H1 (cell line): Measurements from ENCODE around the gene NLN. TPM values are rescaled to one million over a fixed set of nuclear protein-coding genes. Genes with fewer than 3 reads are reported as not detected.

Source experiments
- CTBP2 ChIP-seq: IDR thresholded peaks from 2 replicates; pipeline ENCODE4 v1.7.0; 2011; ENCODE audit warnings: borderline replicate concordance, mild to moderate bottlenecking, moderate library complexity, mixed read lengths, low read length; ENCODE audit not compliant: insufficient read depth, insufficient read length
- GTF2F1 ChIP-seq: IDR thresholded peaks from 2 replicates; pipeline ENCODE4 v1.6.1; 2012; ENCODE audit warnings: low read depth, low read length, improper control_type of control experiment, borderline replicate concordance
- JUND ChIP-seq: IDR thresholded peaks from 2 replicates; pipeline ENCODE4 v1.6.1; 2011; ENCODE audit warnings: mild to moderate bottlenecking, improper control_type of control experiment, low read length
- MAFK ChIP-seq: IDR thresholded peaks from 2 replicates; pipeline ENCODE4 v1.6.1; 2012; ENCODE audit warnings: low read depth, mild to moderate bottlenecking, improper control_type of control experiment, low read length
- RNF2 ChIP-seq: fragments of 200-900, 300-1000 bp; sonication (generic); IDR thresholded peaks from 2 replicates; pipeline ENCODE4 v1.7.1; 2016; ENCODE audit warnings: borderline replicate concordance, low read depth, mild to moderate bottlenecking, antibody characterized with exemption, low read length; ENCODE audit not compliant: poor library complexity, severe bottlenecking; ENCODE audit errors: missing control alignments
- SIN3A ChIP-seq, 2 experiments: IDR thresholded peaks in 1 of 2; conservative IDR thresholded peaks in 1 of 2; 2 replicates each; pipeline ENCODE4 v1.6.1; 2011 to 2012; ENCODE audit warnings: low read length in 2 of 2, improper control_type of control experiment in 1 of 2, low read depth in 1 of 2, mild to moderate bottlenecking in 1 of 2
- polyA plus RNA-seq, 7 experiments: library from polyadenylated mRNA; depleted of rRNA in 3 of 7; stranded (reverse) in 5 of 7; unstranded in 2 of 7; fragments of >200 nt in 5 of 7; fragments of 200-250 nt in 2 of 7; gene quantifications; 1 replicate in 5 of 7; 2 replicates in 1 of 7; 4 replicates in 1 of 7; pipeline versions ENCODE4 v1.2.1 to v1.2.3, GENCODE V29; 2011 to 2013; ENCODE audit warnings: missing spikeins in 2 of 7, mixed read lengths in 2 of 7
- total RNA-seq: library from RNA; stranded (reverse); fragmentation: NEBNext Ultra II Directional; extraction: Animal tissue kit (Norgen Biotek cat#: 25700); gene quantifications from 2 replicates; pipeline ENCODE4 v1.2.1, GENCODE V29; 2021
- TF ChIP-seq, protein P1 (sequence below): fragments of 300-600 bp; sonication (generic); IDR thresholded peaks from 2 replicates; pipeline ENCODE4 v1.7.1; 2012; ENCODE audit warnings: low read length, moderate library complexity, mild to moderate bottlenecking, inconsistent platforms; ENCODE audit not compliant: insufficient replicate concordance

The NLN gene
- total and polyA plus RNA-seq, 2 of the 8 experiments (the other 6 are each of a cell fraction or from before 2014, with no cell fraction given), result 46.7 to 192 TPM

- TF ChIP-seq, protein P1, sequence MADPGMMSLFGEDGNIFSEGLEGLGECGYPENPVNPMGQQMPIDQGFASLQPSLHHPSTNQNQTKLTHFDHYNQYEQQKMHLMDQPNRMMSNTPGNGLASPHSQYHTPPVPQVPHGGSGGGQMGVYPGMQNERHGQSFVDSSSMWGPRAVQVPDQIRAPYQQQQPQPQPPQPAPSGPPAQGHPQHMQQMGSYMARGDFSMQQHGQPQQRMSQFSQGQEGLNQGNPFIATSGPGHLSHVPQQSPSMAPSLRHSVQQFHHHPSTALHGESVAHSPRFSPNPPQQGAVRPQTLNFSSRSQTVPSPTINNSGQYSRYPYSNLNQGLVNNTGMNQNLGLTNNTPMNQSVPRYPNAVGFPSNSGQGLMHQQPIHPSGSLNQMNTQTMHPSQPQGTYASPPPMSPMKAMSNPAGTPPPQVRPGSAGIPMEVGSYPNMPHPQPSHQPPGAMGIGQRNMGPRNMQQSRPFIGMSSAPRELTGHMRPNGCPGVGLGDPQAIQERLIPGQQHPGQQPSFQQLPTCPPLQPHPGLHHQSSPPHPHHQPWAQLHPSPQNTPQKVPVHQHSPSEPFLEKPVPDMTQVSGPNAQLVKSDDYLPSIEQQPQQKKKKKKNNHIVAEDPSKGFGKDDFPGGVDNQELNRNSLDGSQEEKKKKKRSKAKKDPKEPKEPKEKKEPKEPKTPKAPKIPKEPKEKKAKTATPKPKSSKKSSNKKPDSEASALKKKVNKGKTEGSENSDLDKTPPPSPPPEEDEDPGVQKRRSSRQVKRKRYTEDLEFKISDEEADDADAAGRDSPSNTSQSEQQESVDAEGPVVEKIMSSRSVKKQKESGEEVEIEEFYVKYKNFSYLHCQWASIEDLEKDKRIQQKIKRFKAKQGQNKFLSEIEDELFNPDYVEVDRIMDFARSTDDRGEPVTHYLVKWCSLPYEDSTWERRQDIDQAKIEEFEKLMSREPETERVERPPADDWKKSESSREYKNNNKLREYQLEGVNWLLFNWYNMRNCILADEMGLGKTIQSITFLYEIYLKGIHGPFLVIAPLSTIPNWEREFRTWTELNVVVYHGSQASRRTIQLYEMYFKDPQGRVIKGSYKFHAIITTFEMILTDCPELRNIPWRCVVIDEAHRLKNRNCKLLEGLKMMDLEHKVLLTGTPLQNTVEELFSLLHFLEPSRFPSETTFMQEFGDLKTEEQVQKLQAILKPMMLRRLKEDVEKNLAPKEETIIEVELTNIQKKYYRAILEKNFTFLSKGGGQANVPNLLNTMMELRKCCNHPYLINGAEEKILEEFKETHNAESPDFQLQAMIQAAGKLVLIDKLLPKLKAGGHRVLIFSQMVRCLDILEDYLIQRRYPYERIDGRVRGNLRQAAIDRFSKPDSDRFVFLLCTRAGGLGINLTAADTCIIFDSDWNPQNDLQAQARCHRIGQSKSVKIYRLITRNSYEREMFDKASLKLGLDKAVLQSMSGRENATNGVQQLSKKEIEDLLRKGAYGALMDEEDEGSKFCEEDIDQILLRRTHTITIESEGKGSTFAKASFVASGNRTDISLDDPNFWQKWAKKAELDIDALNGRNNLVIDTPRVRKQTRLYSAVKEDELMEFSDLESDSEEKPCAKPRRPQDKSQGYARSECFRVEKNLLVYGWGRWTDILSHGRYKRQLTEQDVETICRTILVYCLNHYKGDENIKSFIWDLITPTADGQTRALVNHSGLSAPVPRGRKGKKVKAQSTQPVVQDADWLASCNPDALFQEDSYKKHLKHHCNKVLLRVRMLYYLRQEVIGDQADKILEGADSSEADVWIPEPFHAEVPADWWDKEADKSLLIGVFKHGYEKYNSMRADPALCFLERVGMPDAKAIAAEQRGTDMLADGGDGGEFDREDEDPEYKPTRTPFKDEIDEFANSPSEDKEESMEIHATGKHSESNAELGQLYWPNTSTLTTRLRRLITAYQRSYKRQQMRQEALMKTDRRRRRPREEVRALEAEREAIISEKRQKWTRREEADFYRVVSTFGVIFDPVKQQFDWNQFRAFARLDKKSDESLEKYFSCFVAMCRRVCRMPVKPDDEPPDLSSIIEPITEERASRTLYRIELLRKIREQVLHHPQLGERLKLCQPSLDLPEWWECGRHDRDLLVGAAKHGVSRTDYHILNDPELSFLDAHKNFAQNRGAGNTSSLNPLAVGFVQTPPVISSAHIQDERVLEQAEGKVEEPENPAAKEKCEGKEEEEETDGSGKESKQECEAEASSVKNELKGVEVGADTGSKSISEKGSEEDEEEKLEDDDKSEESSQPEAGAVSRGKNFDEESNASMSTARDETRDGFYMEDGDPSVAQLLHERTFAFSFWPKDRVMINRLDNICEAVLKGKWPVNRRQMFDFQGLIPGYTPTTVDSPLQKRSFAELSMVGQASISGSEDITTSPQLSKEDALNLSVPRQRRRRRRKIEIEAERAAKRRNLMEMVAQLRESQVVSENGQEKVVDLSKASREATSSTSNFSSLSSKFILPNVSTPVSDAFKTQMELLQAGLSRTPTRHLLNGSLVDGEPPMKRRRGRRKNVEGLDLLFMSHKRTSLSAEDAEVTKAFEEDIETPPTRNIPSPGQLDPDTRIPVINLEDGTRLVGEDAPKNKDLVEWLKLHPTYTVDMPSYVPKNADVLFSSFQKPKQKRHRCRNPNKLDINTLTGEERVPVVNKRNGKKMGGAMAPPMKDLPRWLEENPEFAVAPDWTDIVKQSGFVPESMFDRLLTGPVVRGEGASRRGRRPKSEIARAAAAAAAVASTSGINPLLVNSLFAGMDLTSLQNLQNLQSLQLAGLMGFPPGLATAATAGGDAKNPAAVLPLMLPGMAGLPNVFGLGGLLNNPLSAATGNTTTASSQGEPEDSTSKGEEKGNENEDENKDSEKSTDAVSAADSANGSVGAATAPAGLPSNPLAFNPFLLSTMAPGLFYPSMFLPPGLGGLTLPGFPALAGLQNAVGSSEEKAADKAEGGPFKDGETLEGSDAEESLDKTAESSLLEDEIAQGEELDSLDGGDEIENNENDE, result no peak
- TF ChIP-seq MAFK, result no peak
- TF ChIP-seq GTF2F1, result no peak
- no peak for TF ChIP-seq SIN3A (conservative IDR thresholded peaks at IDR 0.05 in 1 of 2, IDR thresholded peaks at IDR 0.05 in 1 of 2; ENCODE audit: low read depth in 1 of 2, low read length in 2 of 2)
- TF ChIP-seq JUND, result no peak
- TF ChIP-seq RNF2, result no peak
- no peak for TF ChIP-seq CTBP2
These were observed 95.9 kb downstream of the NLN start (continued) for GRCh38 chr5:65817931-65818330.
